ENCODE measurements around the gene CASD1. TPM values are rescaled to one million over a fixed set of nuclear protein-coding genes. Genes with fewer than 3 reads are reported as not detected.

CASD1 gene
- total RNA-seq, 2 donors from 2014 or later: 40.4 to 68.8 TPM

DNA sequence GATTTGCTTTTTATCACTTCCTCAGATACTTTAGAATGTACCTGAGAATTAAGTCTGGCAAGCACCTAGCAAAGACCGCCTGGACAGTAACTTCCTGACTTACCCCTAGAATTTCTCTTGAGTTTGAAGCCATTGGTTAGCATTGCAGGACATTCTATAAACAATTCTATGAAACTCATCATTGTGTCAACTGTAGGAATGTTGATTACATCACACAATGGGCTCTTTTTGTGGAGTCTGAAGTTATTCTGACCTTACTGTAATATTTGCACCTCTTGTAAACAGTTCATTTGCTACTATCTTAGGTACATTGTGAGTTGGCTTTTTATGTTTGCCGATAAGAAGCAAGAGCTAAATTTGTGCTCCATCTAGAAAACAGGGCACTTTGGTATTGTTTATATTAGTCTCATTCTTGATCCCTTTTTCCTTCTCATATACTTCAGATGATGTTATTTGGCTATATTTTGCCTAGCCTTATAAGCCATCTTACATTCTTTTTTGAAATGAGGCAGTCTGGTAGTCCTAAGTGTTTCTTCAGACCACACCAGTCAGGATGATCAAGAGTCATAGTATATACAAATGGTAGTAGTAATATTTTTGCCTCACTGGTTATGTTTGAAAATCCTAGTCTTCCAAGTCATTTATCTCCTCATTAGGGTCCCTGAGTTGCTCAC, 52.4 kb downstream of the CASD1 start:
- Histone ChIP-seq H3K4me1 (ENCODE audit: control insufficient read depth, insufficient read depth, low read length) (no peaks in the 10 kb centered on the region), H3K4me3 (ENCODE audit: low read length) (no peak overlapping the region), H3K9me3 (ENCODE audit: control insufficient read depth, low read length) (no peaks in the 10 kb centered on the region), H3K9ac (ENCODE audit: extremely low read depth, low read length, poor library complexity, severe bottlenecking) (no peak overlapping the region), H3K36me3 (ENCODE audit: control insufficient read depth, insufficient read depth, low read length) (peaks cover 21% of the 10 kb centered on the region), H3K27me3 (ENCODE audit: control insufficient read depth, insufficient read depth, low read length, poor library complexity, severe bottlenecking) (no peaks in the 10 kb centered on the region), H3K27ac (ENCODE audit: low read depth, low read length) (no peak overlapping the region)
- no peaks in the 10 kb centered on the region for H3K9me3 Mint-ChIP-seq
- 86 to 91% methylated on average over 1 to 2 of the region's 2 CpGs for WGBS, 2 experiments (ENCODE audit: insufficient coverage in 1 of 2, insufficient read length in 1 of 2)
- H3K36me3 Mint-ChIP-seq (ENCODE audit: low read depth): peaks cover 17% of the 10 kb centered on the region
- no peak overlapping the region for H3K27ac Mint-ChIP-seq
- no peaks in the 10 kb centered on the region for H3K27me3 Mint-ChIP-seq (ENCODE audit: insufficient read depth)
- no peak overlapping the region for H3K4me3 Mint-ChIP-seq
- no peaks in the 10 kb centered on the region for H3K4me1 Mint-ChIP-seq
- TF ChIP-seq, protein P1, sequence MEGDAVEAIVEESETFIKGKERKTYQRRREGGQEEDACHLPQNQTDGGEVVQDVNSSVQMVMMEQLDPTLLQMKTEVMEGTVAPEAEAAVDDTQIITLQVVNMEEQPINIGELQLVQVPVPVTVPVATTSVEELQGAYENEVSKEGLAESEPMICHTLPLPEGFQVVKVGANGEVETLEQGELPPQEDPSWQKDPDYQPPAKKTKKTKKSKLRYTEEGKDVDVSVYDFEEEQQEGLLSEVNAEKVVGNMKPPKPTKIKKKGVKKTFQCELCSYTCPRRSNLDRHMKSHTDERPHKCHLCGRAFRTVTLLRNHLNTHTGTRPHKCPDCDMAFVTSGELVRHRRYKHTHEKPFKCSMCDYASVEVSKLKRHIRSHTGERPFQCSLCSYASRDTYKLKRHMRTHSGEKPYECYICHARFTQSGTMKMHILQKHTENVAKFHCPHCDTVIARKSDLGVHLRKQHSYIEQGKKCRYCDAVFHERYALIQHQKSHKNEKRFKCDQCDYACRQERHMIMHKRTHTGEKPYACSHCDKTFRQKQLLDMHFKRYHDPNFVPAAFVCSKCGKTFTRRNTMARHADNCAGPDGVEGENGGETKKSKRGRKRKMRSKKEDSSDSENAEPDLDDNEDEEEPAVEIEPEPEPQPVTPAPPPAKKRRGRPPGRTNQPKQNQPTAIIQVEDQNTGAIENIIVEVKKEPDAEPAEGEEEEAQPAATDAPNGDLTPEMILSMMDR (conservative IDR thresholded peaks at IDR 0.05): no peak
- DNase-seq: no peak

DNA sequence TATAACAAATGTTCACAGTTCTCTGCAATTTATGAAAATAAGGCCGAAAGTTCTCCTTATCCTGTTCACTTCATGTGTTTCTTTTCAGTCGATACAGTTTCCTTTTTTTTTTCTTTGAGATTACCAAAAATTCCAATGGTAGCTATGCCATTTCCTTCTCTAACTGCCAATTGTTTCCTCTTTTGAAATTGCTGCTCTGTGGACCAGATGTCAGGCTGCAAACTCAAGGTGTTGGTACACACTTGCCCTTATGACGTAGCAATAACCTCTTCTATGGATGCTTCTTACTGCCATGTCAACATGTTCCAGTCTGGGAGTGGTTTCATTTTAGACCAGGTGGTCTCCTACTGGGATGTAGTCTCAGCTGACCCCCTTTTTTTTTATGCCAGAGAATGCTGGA, 52.9 kb downstream of the CASD1 start:
- DNase-seq: no peak
- Histone ChIP-seq H3K36me3 (ENCODE audit: control insufficient read depth, insufficient read depth, low read length) (peaks cover 15% of the 10 kb centered on the region), H3K4me1 (ENCODE audit: control insufficient read depth, insufficient read depth, low read length) (no peaks in the 10 kb centered on the region), H3K4me3 (ENCODE audit: low read length) (no peak overlapping the region), H3K9me3 (ENCODE audit: control insufficient read depth, low read length) (no peaks in the 10 kb centered on the region), H3K27me3 (ENCODE audit: control insufficient read depth, insufficient read depth, low read length, poor library complexity, severe bottlenecking) (no peaks in the 10 kb centered on the region), H3K9ac (ENCODE audit: extremely low read depth, low read length, poor library complexity, severe bottlenecking) (no peak overlapping the region), H3K27ac (ENCODE audit: low read depth, low read length) (no peak overlapping the region)
- Mint-ChIP-seq H3K27ac (no peak overlapping the region), H3K4me1 (no peaks in the 10 kb centered on the region), H3K27me3 (ENCODE audit: insufficient read depth) (no peaks in the 10 kb centered on the region), H3K4me3 (no peak overlapping the region), H3K36me3 (ENCODE audit: low read depth) (peaks cover 12% of the 10 kb centered on the region), H3K9me3 (no peaks in the 10 kb centered on the region)
- TF ChIP-seq, protein P1 (conservative IDR thresholded peaks at IDR 0.05): no peak
- 91 to 94% methylated on average over 2 to 3 of the region's 3 CpGs for WGBS, 2 experiments (ENCODE audit: insufficient coverage in 1 of 2, insufficient read length in 1 of 2)

DNA sequence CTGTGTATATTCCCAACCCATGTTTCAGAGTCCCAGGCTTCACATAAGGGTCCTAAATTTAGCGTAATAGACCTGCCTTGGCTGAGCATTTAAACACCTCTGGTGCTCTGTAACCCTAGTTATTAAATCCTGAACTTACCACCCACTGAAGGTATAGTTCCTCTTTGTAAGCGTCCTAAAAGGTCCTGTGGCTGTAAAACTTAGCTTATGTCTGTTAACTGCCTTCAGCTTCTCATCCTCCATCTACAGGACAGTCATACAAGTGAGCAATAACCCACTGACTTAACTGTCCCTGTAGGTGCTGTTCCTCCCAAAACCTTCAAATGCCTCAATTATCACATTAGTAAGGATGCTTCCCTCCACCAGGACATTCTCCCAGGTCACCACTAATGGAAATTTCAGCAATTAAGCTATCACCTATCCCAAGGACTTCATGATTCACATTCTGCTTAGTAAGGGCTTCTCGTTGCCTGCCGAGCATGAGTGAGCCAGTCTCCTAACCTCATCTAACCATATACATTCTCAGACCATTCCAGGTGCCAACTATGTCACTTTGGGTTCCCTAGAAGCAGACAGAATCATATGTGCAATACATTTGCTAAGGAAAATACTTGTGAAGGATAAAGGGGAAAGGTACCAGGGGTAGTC, 55.8 kb downstream of the CASD1 start:
- WGBS, 2 experiments (ENCODE audit: insufficient coverage in 1 of 2, insufficient read length in 1 of 2): 77 to 93% methylated on average over 2 to 4 of the region's 4 CpGs

More for the DNA sequence above, 55.8 kb downstream of the CASD1 start:
- H3K27me3 Mint-ChIP-seq (ENCODE audit: insufficient read depth): no peaks in the 10 kb centered on the region
- no peaks in the 10 kb centered on the region for H3K4me1 Mint-ChIP-seq
- H3K4me3 Mint-ChIP-seq: no peak overlapping the region
- no peak overlapping the region for H3K27ac Mint-ChIP-seq
- Histone ChIP-seq H3K36me3 (ENCODE audit: control insufficient read depth, insufficient read depth, low read length) (no peaks in the 10 kb centered on the region), H3K27ac (ENCODE audit: low read depth, low read length) (no peak overlapping the region), H3K4me3 (ENCODE audit: low read length) (no peak overlapping the region), H3K27me3 (ENCODE audit: control insufficient read depth, insufficient read depth, low read length, poor library complexity, severe bottlenecking) (no peaks in the 10 kb centered on the region), H3K4me1 (ENCODE audit: control insufficient read depth, insufficient read depth, low read length) (no peaks in the 10 kb centered on the region), H3K9me3 (ENCODE audit: control insufficient read depth, low read length) (peaks cover 7% of the 10 kb centered on the region), H3K9ac (ENCODE audit: extremely low read depth, low read length, poor library complexity, severe bottlenecking) (no peak overlapping the region)
- TF ChIP-seq, protein P1 (conservative IDR thresholded peaks at IDR 0.05): no peak
- H3K9me3 Mint-ChIP-seq: peaks cover 4% of the 10 kb centered on the region
- H3K36me3 Mint-ChIP-seq (ENCODE audit: low read depth): peaks cover 4% of the 10 kb centered on the region
- no peak for DNase-seq
